Kidney (tissue), 14 donors: ENCODE results near the gene SHOC1. TPM values are rescaled to one million over a fixed set of nuclear protein-coding genes. Genes with fewer than 3 reads are reported as not detected.

Experiments
- DNase-seq, 5 donors: peaks; one replicate each; pipeline ENCODE4 v3.0.0-alpha.2; 2013 to 2020
- FAIRE-seq: peaks from 2 replicates; lab custom pipeline; 2012; peaks lifted over from hg19 to GRCh38; lab: Jason Lieb, UNC
- H3K27ac ChIP-seq, 2 donors: one replicate each; pipeline ENCODE4 v1.7.0; 2013; ENCODE audit warnings: low read depth in 2 of 2, low read length in 2 of 2, inconsistent platforms in 1 of 2
- H3K27me3 ChIP-seq: one replicate; pipeline ENCODE4 v1.7.1; 2013; ENCODE audit warnings: low read length, inconsistent platforms; ENCODE audit not compliant: control insufficient read depth, insufficient read depth
- H3K36me3 ChIP-seq, 3 donors: one replicate each; pipeline versions ENCODE4 v1.7.0 to v1.7.1; 2013; ENCODE audit warnings: low read length in 3 of 3, control low read depth in 1 of 3, inconsistent platforms in 1 of 3; ENCODE audit not compliant: insufficient read depth in 3 of 3, control insufficient read depth in 2 of 3
- H3K4me1 ChIP-seq, 3 donors: one replicate each; pipeline versions ENCODE4 v1.7.0 to v1.7.1; 2013; ENCODE audit warnings: low read length in 3 of 3, inconsistent platforms in 1 of 3, low read depth in 1 of 3; ENCODE audit not compliant: control insufficient read depth in 2 of 3, insufficient read depth in 2 of 3
- H3K4me3 ChIP-seq, 3 donors: one replicate each; pipeline versions ENCODE4 v1.7.0 to v1.8.1; 2013; ENCODE audit warnings: low read length in 3 of 3, control low read depth in 1 of 3, inconsistent platforms in 1 of 3
- H3K9ac ChIP-seq, 3 donors: one replicate each; pipeline versions ENCODE4 v1.7.0 to v1.7.1; 2013; ENCODE audit warnings: low read length in 3 of 3, control low read depth in 1 of 3, inconsistent platforms in 1 of 3
- H3K9me3 ChIP-seq, 3 donors: one replicate each; pipeline versions ENCODE4 v1.7.0 to v1.7.1; 2013; ENCODE audit warnings: low read length in 3 of 3, control low read depth in 1 of 3, inconsistent platforms in 1 of 3; ENCODE audit not compliant: control insufficient read depth in 2 of 3, insufficient read depth in 1 of 3
- CTCF ChIP-seq: IDR thresholded peaks from 3 replicates; pipeline ENCODE4 v1.5.1; 2012; ENCODE audit warnings: mild to moderate bottlenecking, moderate library complexity, borderline replicate concordance; ENCODE audit not compliant: insufficient read depth; ENCODE audit errors: extremely low read depth
- intact Hi-C: fragments of 100-400 bp; cut with DNase I; formaldehyde crosslinking; loops from one replicate; pipeline ENCODE4 v1.11.1; 2022
- polyA plus RNA-seq: library from polyadenylated mRNA; stranded (reverse); fragments of 350-450 nt; fragmentation: Illumina TruSeq; extraction: RNeasy Lipid Tissue Mini Kit (QIAGEN cat#74804); gene quantifications from one replicate; pipeline ENCODE4 v1.2.3, GENCODE V29; 2014; ENCODE audit warnings: low read depth, low replicate concordance; ENCODE audit not compliant: insufficient read depth
- total RNA-seq: library from RNA; stranded (reverse); fragmentation: NEBNext Ultra II Directional; extraction: Animal tissue kit (Norgen Biotek cat#: 25700); gene quantifications from one replicate; pipeline ENCODE4 v1.2.1, GENCODE V29; 2021
- donor health status: control.
- donor health status: control.
- donor health status: control.
- donor health status: control.
- donor health status: control.
- donor health status: DM: yes; HTN: yes; CAD: no.
- donor health status: Normal renal cell carcinoma (clear cell type).

The SHOC1 gene
- total and polyA plus RNA-seq, 2 donors from 2014 or later, result 0.16 to 2.5 TPM

GRCh38 chr9:111789881-111790280 lies 4.9 kb downstream of the SHOC1 start:
- Histone ChIP-seq H3K4me3 (no peak overlapping the region), H3K9ac (no peak overlapping the region), H3K27ac (no peak overlapping the region), H3K9me3 (peaks cover 0 to 3% (median 0%) of the 10 kb centered on the region in 3 donors), H3K27me3 (no peaks in the 10 kb centered on the region), H3K36me3 (no peaks in the 10 kb centered on the region), H3K4me1 (no peaks in the 10 kb centered on the region)
- no peak for TF ChIP-seq CTCF
- FAIRE-seq (no peak), DNase-seq (no peak)
- intact Hi-C loops, result no loop called here

GRCh38 chr9:111783857-111784256 lies 10.9 kb downstream of the SHOC1 start:
- H3K9ac ChIP-seq, result no peak overlapping the region
- H3K9me3 ChIP-seq, result peaks cover 0 to 3% (median 0%) of the 10 kb centered on the region in 3 donors
- intact Hi-C loops, result no loop called here
- H3K36me3 ChIP-seq, result no peaks in the 10 kb centered on the region
- H3K27ac ChIP-seq, result no peak overlapping the region
- H3K27me3 ChIP-seq, result no peaks in the 10 kb centered on the region
- no peaks in the 10 kb centered on the region for H3K4me1 ChIP-seq
- FAIRE-seq (no peak), DNase-seq (no peak)
- no peak overlapping the region for H3K4me3 ChIP-seq
- TF ChIP-seq CTCF, result no peak

- no peaks in the 10 kb centered on the region for H3K4me1 ChIP-seq
- H3K27me3 ChIP-seq, result no peaks in the 10 kb centered on the region
- H3K9me3 ChIP-seq, result peaks cover 0 to 3% (median 0%) of the 10 kb centered on the region in 3 donors
- no peak overlapping the region for H3K9ac ChIP-seq
- no peak for DNase-seq
- FAIRE-seq, result no peak
- no peak overlapping the region for H3K27ac ChIP-seq
- H3K4me3 ChIP-seq, result no peak overlapping the region
- H3K36me3 ChIP-seq, result no peaks in the 10 kb centered on the region
- no peak for TF ChIP-seq CTCF
- intact Hi-C loops, result no loop called here
Measured at GRCh38 chr9:111783424-111783823, 11.3 kb downstream of the SHOC1 start.

GRCh38 chr9:111766066-111766465 lies 28.7 kb downstream of the SHOC1 start:
- H3K4me3 ChIP-seq, result no peak overlapping the region
- no peaks in the 10 kb centered on the region for H3K36me3 ChIP-seq
- H3K4me1 ChIP-seq, result no peaks in the 10 kb centered on the region
- H3K9ac ChIP-seq, result no peak overlapping the region
- no peak for TF ChIP-seq CTCF
- H3K27ac ChIP-seq, result no peak overlapping the region
- FAIRE-seq (no peak), DNase-seq (no peak)
- intact Hi-C loops, result no loop called here
- H3K27me3 ChIP-seq, result no peaks in the 10 kb centered on the region
- peaks cover 0 to 10% (median 0%) of the 10 kb centered on the region in 3 donors for H3K9me3 ChIP-seq
